GM21528 (cell line): ENCODE data around the gene OSBPL10.
A peak's percentile ranks its signal among the peaks of the same experiment; 100 is the strongest.
"Not testable (repeated sequence)": the region's sequence is repeated elsewhere in the genome, so short reads cannot be mapped to it uniquely, and the experiment has no call there.

Source experiments
- ATAC-seq: cut with Tn5 transposase; IDR thresholded peaks from one replicate; pipeline ENCODE4 v1.9.1; 2021; ENCODE audit warnings: mild to moderate bottlenecking, moderate library complexity; ENCODE audit not compliant: unreplicated experiment, low FRiP score

The OSBPL10 gene

GRCh38 chr3:31981206-31982181 is at the start of gene OSBPL10, which contains the start of gene ZNF860:
Gene OSBPL10 (minus strand): TSS chr3:31981262. CDS start chr3:31981179, 83 bp downstream.
Gene ZNF860 (plus strand): TSS chr3:31981750. CDS start chr3:31989080, 7,330 bp downstream.
- peak; percentile 43 for ATAC-seq

- no peak for ATAC-seq
Measured at GRCh38 chr3:32026593-32026992, 45.5 kb upstream of the OSBPL10 start.

- no peak for ATAC-seq
Measured at GRCh38 chr3:32022947-32023346, 41.9 kb upstream of the OSBPL10 start.

GRCh38 chr3:32021748-32022147 is 40.7 kb upstream of the OSBPL10 start:
- ATAC-seq, result no peak

GRCh38 chr3:32021155-32021554 is 40.1 kb upstream of the OSBPL10 start:
- no peak for ATAC-seq

GRCh38 chr3:32018757-32019564 is 37.9 kb upstream of the OSBPL10 start:
- ATAC-seq, result no peak

GRCh38 chr3:32017286-32017685 is 36.2 kb upstream of the OSBPL10 start:
- ATAC-seq, result no peak

- not testable (repeated sequence) for ATAC-seq
Measured at GRCh38 chr3:32015638-32016037, 34.6 kb upstream of the OSBPL10 start.

GRCh38 chr3:32010699-32011098 is 29.6 kb upstream of the OSBPL10 start:
- not testable (repeated sequence) for ATAC-seq

GRCh38 chr3:32009957-32010356 is 28.9 kb upstream of the OSBPL10 start:
- ATAC-seq, result no peak

GRCh38 chr3:32009101-32009500 is 28.0 kb upstream of the OSBPL10 start:
- ATAC-seq, result no peak

- ATAC-seq, result no peak
Measured at GRCh38 chr3:32004113-32004765, 23.2 kb upstream of the OSBPL10 start.

GRCh38 chr3:32003380-32003779 is 22.3 kb upstream of the OSBPL10 start:
- ATAC-seq, result no peak

GRCh38 chr3:32002561-32003368 is 21.7 kb upstream of the OSBPL10 start:
- no peak for ATAC-seq

GRCh38 chr3:32000877-32001276 is 19.8 kb upstream of the OSBPL10 start:
- no peak for ATAC-seq

GRCh38 chr3:31999907-32000439 is 18.9 kb upstream of the OSBPL10 start:
- ATAC-seq, result no peak

GRCh38 chr3:31997500-31997899 is 16.4 kb upstream of the OSBPL10 start:
- no peak for ATAC-seq

GRCh38 chr3:31996195-31996594 is 15.1 kb upstream of the OSBPL10 start:
- ATAC-seq, result no peak

- ATAC-seq, result not testable (repeated sequence)
Measured at GRCh38 chr3:31995026-31995425, 14.0 kb upstream of the OSBPL10 start.

GRCh38 chr3:31993843-31994242 is 12.8 kb upstream of the OSBPL10 start:
- ATAC-seq, result no peak
